ENCODE measurements around the gene GLDN.

DNA sequence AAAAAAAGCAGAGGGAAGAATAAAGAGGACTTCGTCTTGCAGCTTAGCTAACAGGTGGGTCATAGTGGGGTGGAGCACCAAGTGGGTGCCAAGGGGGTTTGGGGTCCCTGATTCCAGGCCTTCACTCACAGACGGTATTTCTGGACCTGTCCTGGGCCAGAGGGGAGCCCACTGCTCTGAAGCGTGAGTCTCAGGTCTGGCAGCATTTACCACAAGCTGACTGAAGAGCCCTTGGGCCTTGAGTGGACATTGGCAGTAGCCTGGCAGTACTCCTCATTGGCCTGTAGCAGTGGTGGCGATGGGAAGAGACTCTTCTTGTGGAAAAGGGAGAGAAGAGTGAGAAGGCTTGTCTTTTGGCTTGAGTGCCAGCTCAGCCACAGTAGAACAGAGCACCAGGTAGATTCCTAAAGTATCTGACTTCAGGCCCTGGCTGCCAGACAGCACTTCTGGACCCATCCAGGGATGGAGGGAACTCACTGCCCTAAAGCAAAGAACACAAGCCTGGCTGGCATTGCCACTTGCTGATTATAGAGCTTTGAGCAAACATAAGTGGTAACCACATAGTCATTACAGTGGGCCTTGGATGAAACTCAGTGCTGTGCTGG, 72.9 kb downstream of the GLDN start:
- TF ChIP-seq EP300 (IDR thresholded peaks at IDR 0.05; ENCODE audit: borderline replicate concordance) (no peak), TAF1 (IDR thresholded peaks at IDR 0.05; ENCODE audit: low read depth) (no peak), YY1 (IDR thresholded peaks at IDR 0.05; ENCODE audit: low read depth) (no peak), NFIC (IDR thresholded peaks at IDR 0.05) (no peak), FOXM1 (IDR thresholded peaks at IDR 0.05; ENCODE audit: borderline replicate concordance, low read depth) (no peak), CREB1 (IDR thresholded peaks at IDR 0.05; ENCODE audit: low read depth) (no peak), RAD21 (IDR thresholded peaks at IDR 0.05; ENCODE audit: low read depth) (no peak), TEAD4 (IDR thresholded peaks at IDR 0.05) (no peak), TCF12 (IDR thresholded peaks at IDR 0.05; ENCODE audit: low read depth) (no peak)
- TF ChIP-seq, protein P1, sequence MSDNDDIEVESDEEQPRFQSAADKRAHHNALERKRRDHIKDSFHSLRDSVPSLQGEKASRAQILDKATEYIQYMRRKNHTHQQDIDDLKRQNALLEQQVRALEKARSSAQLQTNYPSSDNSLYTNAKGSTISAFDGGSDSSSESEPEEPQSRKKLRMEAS (IDR thresholded peaks at IDR 0.05), result no peak

Data from Ishikawa (cell line).